IPS DF 6.9 (cell line): ENCODE results near the gene MTRF1L.

Experiments
- DNase-seq: peaks from one replicate; pipeline ENCODE4 v3.0.0-alpha.2; 2013; ENCODE audit warnings: low read depth, low spot score
- H3K27ac ChIP-seq: one replicate; pipeline ENCODE4 v1.5.1; 2013; ENCODE audit warnings: low read length, control low read depth
- H3K27me3 ChIP-seq: 2 replicates; pipeline ENCODE4 v1.6.1; 2013; ENCODE audit warnings: mild to moderate bottlenecking, low read length; ENCODE audit not compliant: control insufficient read depth, insufficient read depth
- H3K36me3 ChIP-seq: 2 replicates; pipeline ENCODE4 v1.6.1; 2013; ENCODE audit warnings: low read length; ENCODE audit not compliant: control insufficient read depth, insufficient read depth
- H3K4me1 ChIP-seq: 2 replicates; pipeline ENCODE4 v1.6.1; 2013; ENCODE audit warnings: low read length; ENCODE audit not compliant: control insufficient read depth, insufficient read depth
- H3K4me3 ChIP-seq: 2 replicates; pipeline ENCODE4 v1.5.1; 2013; ENCODE audit warnings: mild to moderate bottlenecking, low read length
- H3K9me3 ChIP-seq: 2 replicates; pipeline ENCODE4 v1.6.1; 2013; ENCODE audit warnings: low read length, inconsistent platforms; ENCODE audit not compliant: control insufficient read depth, insufficient read depth
- WGBS: extraction: QIAGEN DNeasy Blood & Tissue Kit; methylation state at CpG from one replicate; pipeline ENCODE4 v1.1.7; 2013; ENCODE audit warnings: mixed read lengths, missing lambda C conversion rate; ENCODE audit not compliant: insufficient read length, insufficient coverage; 5-methylcytosine and 5-hydroxymethylcytosine counted together

The MTRF1L gene

GRCh38 chr6:153002613-153003365 lies at the start of gene MTRF1L:
Gene MTRF1L, minus strand, starts transcription at chr6:153002709. Its CDS starts 24 bp downstream, at chr6:153002685.
- H3K27ac ChIP-seq = no peak within 1 kb of the TSS
- H3K4me1 ChIP-seq = no peaks in the 10 kb centered on the region
- WGBS = no CpG with 5 or more reads among the region's 52 CpGs

GRCh38 chr6:153051801-153052200 lies 49.3 kb upstream of the MTRF1L start:
- H3K4me1 ChIP-seq = no peaks in the 10 kb centered on the region

More at GRCh38 chr6:153002613-153003365, at the start of gene MTRF1L:
- no peaks in the 10 kb centered on the region for H3K36me3 ChIP-seq
- H3K27me3 ChIP-seq = no peaks in the 10 kb centered on the region
- no peaks in the 10 kb centered on the region for H3K9me3 ChIP-seq
- peak within 1 kb of the TSS; percentile 63 for H3K4me3 ChIP-seq
- peak; percentile 95 for DNase-seq

GRCh38 chr6:153048631-153049030 lies 46.1 kb upstream of the MTRF1L start:
- Histone ChIP-seq H3K9me3 (no peaks in the 10 kb centered on the region), H3K4me1 (no peaks in the 10 kb centered on the region), H3K4me3 (no peak overlapping the region), H3K36me3 (no peaks in the 10 kb centered on the region), H3K27me3 (no peaks in the 10 kb centered on the region), H3K27ac (no peak overlapping the region)
- no peak for DNase-seq
- no CpG with 5 or more reads among the region's 3 CpGs for whole genome bisulfite sequencing

More at GRCh38 chr6:153051801-153052200, 49.3 kb upstream of the MTRF1L start:
- no peak for DNase-seq
- H3K27me3 ChIP-seq = no peaks in the 10 kb centered on the region
- no peaks in the 10 kb centered on the region for H3K36me3 ChIP-seq
- H3K4me3 ChIP-seq = no peak overlapping the region
- H3K9me3 ChIP-seq = no peaks in the 10 kb centered on the region
- no peak overlapping the region for H3K27ac ChIP-seq

- no peak for DNase-seq
- no CpG with 5 or more reads among the region's 2 CpGs for whole genome bisulfite sequencing
- Histone ChIP-seq H3K4me3 (no peak overlapping the region), H3K9me3 (no peaks in the 10 kb centered on the region), H3K4me1 (no peaks in the 10 kb centered on the region), H3K27ac (no peak overlapping the region), H3K27me3 (no peaks in the 10 kb centered on the region), H3K36me3 (no peaks in the 10 kb centered on the region)
These were observed 44.9 kb upstream of the MTRF1L start for GRCh38 chr6:153047386-153047785.

GRCh38 chr6:153045271-153045670 lies 42.8 kb upstream of the MTRF1L start:
- Histone ChIP-seq H3K4me1 (no peaks in the 10 kb centered on the region), H3K27me3 (no peaks in the 10 kb centered on the region), H3K27ac (no peak overlapping the region), H3K36me3 (no peaks in the 10 kb centered on the region), H3K9me3 (no peaks in the 10 kb centered on the region), H3K4me3 (no peak overlapping the region)
- no peak for DNase-seq

GRCh38 chr6:153044295-153044694 lies 41.8 kb upstream of the MTRF1L start:
- Histone ChIP-seq H3K4me1 (no peaks in the 10 kb centered on the region), H3K9me3 (no peaks in the 10 kb centered on the region), H3K27ac (no peak overlapping the region), H3K4me3 (no peak overlapping the region), H3K27me3 (no peaks in the 10 kb centered on the region), H3K36me3 (no peaks in the 10 kb centered on the region)
- DNase-seq = no peak
- whole genome bisulfite sequencing = no CpG with 5 or more reads among the region's 4 CpGs

GRCh38 chr6:153043719-153044118 lies 41.2 kb upstream of the MTRF1L start:
- Histone ChIP-seq H3K27ac (no peak overlapping the region), H3K27me3 (no peaks in the 10 kb centered on the region), H3K4me1 (no peaks in the 10 kb centered on the region), H3K9me3 (no peaks in the 10 kb centered on the region), H3K36me3 (no peaks in the 10 kb centered on the region), H3K4me3 (no peak overlapping the region)
- no peak for DNase-seq
- 100% methylated on average over 1 of the region's 3 CpGs for WGBS

GRCh38 chr6:153038378-153039057 lies 36.0 kb upstream of the MTRF1L start:
- no peaks in the 10 kb centered on the region for H3K9me3 ChIP-seq
- no peak overlapping the region for H3K4me3 ChIP-seq
- no peak overlapping the region for H3K27ac ChIP-seq
- no CpG with 5 or more reads among the region's 4 CpGs for WGBS
- no peak for DNase-seq
- H3K4me1 ChIP-seq = no peaks in the 10 kb centered on the region
- no peaks in the 10 kb centered on the region for H3K27me3 ChIP-seq
- H3K36me3 ChIP-seq = no peaks in the 10 kb centered on the region

- H3K27me3 ChIP-seq = no peaks in the 10 kb centered on the region
- H3K27ac ChIP-seq = no peak overlapping the region
- WGBS = no CpG with 5 or more reads among the region's 9 CpGs
- H3K4me3 ChIP-seq = no peak overlapping the region
- DNase-seq = no peak
- no peaks in the 10 kb centered on the region for H3K9me3 ChIP-seq
- no peaks in the 10 kb centered on the region for H3K36me3 ChIP-seq
- H3K4me1 ChIP-seq = no peaks in the 10 kb centered on the region
These were observed 31.6 kb upstream of the MTRF1L start for GRCh38 chr6:153034139-153034538.

- no peaks in the 10 kb centered on the region for H3K27me3 ChIP-seq
- no peaks in the 10 kb centered on the region for H3K36me3 ChIP-seq
- H3K27ac ChIP-seq = no peak overlapping the region
- DNase-seq = no peak
- no peaks in the 10 kb centered on the region for H3K4me1 ChIP-seq
- no peak overlapping the region for H3K4me3 ChIP-seq
- no CpG with 5 or more reads among the region's 9 CpGs for WGBS
- no peaks in the 10 kb centered on the region for H3K9me3 ChIP-seq
These were observed 29.9 kb upstream of the MTRF1L start for GRCh38 chr6:153032255-153032882.
